CD4-positive, alpha-beta T cell (primary cell): Measurements from ENCODE around the gene SLC5A2. TPM values are rescaled to one million over a fixed set of nuclear protein-coding genes. Genes with fewer than 3 reads are reported as not detected.
"Not testable (repeated sequence)": the region's sequence is repeated elsewhere in the genome, so short reads cannot be mapped to it uniquely, and the experiment has no call there.

Experiments
- ATAC-seq: fragments of 200-7000 bp; cut with Tn5 transposase; one replicate; pipeline ENCODE4 v1.10.0; 2022; ENCODE audit warnings: mild to moderate bottlenecking; ENCODE audit not compliant: poor library complexity
- CTCF ChIA-PET: fragments of 350-600 bp; sonication (Branson Sonifier 250); formaldehyde crosslinking; loops from one replicate; lab custom pipeline; 2021; ENCODE audit warnings: antibody characterized with exemption, inconsistent platforms; lab: Charles Lee
- POLR2A ChIA-PET: fragments of 350-600 bp; sonication (Branson Sonifier 250); formaldehyde crosslinking; loops from one replicate; lab custom pipeline; 2021; ENCODE audit warnings: antibody characterized with exemption, inconsistent platforms; lab: Charles Lee
- DNase-seq, 14 experiments: peaks; one replicate each; pipeline ENCODE4 v3.0.0-alpha.2; 2013 to 2020; ENCODE audit warnings: mixed read lengths in 2 of 14
- H3K27ac ChIP-seq, 2 donors: one replicate each; pipeline versions ENCODE4 v1.5.1 to v1.7.0; 2013; ENCODE audit warnings: low read length in 2 of 2, low read depth in 1 of 2, mild to moderate bottlenecking in 1 of 2
- H3K27me3 ChIP-seq, 2 experiments: 1 replicate in 1 of 2; 2 replicates in 1 of 2; pipeline versions ENCODE4 v1.6.1 to v1.7.0; 2013; ENCODE audit warnings: low read length in 2 of 2, control low read depth in 1 of 2, mild to moderate bottlenecking in 1 of 2, moderate library complexity in 1 of 2; ENCODE audit not compliant: insufficient read depth in 2 of 2, control insufficient read depth in 1 of 2
- H3K36me3 ChIP-seq: one replicate; pipeline ENCODE4 v1.6.1; 2013; ENCODE audit warnings: low read length, control low read depth; ENCODE audit not compliant: insufficient read depth
- H3K4me1 ChIP-seq: one replicate; pipeline ENCODE4 v1.6.1; 2013; ENCODE audit warnings: low read length, control low read depth; ENCODE audit not compliant: insufficient read depth
- H3K4me3 ChIP-seq: one replicate; pipeline ENCODE4 v1.5.1; 2013; ENCODE audit warnings: mild to moderate bottlenecking, low read length, moderate library complexity
- H3K9me3 ChIP-seq, 2 experiments: 1 replicate in 1 of 2; 2 replicates in 1 of 2; pipeline versions ENCODE4 v1.6.1 to v1.7.0; 2013; ENCODE audit warnings: low read length in 2 of 2, mild to moderate bottlenecking in 2 of 2, control low read depth in 1 of 2, moderate library complexity in 1 of 2; ENCODE audit not compliant: control insufficient read depth in 1 of 2, insufficient read depth in 1 of 2
- H3K27ac Mint-ChIP-seq: one replicate; pipeline ENCODE4 v1.8.0; 2020; ENCODE audit warnings: mixed read lengths
- H3K27me3 Mint-ChIP-seq: one replicate; pipeline ENCODE4 v1.8.0; 2021; ENCODE audit warnings: mixed read lengths
- H3K36me3 Mint-ChIP-seq: one replicate; pipeline ENCODE4 v1.8.0; 2021; ENCODE audit warnings: low read depth, mixed read lengths
- H3K4me1 Mint-ChIP-seq: one replicate; pipeline ENCODE4 v1.8.0; 2021; ENCODE audit warnings: low read depth, mixed read lengths
- H3K4me3 Mint-ChIP-seq: one replicate; pipeline ENCODE4 v1.8.0; 2020; ENCODE audit warnings: mild to moderate bottlenecking, mixed read lengths
- H3K9me3 Mint-ChIP-seq: one replicate; pipeline ENCODE4 v1.8.0; 2020; ENCODE audit warnings: mixed read lengths
- CTCF ChIP-seq: fragments of 200-600 bp; IDR thresholded peaks from one replicate; pipeline ENCODE4 v1.8.0; 2022; ENCODE audit warnings: antibody characterized with exemption, mild to moderate bottlenecking
- intact Hi-C, 2 experiments: fragments of 100-400 bp; cut with DNase I in 1 of 2; cut with micrococcal nuclease in 1 of 2; formaldehyde crosslinking; loops; one replicate each; pipeline versions ENCODE4 v1.15.1 to v1.9.0; 2023 to 2025; cut with DNase I, micrococcal nuclease
- total RNA-seq, 174 experiments: library from RNA in 2 of 174; stranded (reverse) in 2 of 174; gene quantifications; one replicate each; pipeline ENCODE4 v1.2.3 and lab custom pipeline; 2021 to 2026

SLC5A2 gene
- total RNA-seq, 2 experiments from 2014 or later: 4.1 to 5.3 TPM

- TF ChIP-seq CTCF: no peak
- no peaks in the 10 kb centered on the region for H3K27me3 ChIP-seq
- Mint-ChIP-seq H3K4me3 (peak overlapping the region; percentile 1), H3K9me3 (no peaks in the 10 kb centered on the region), H3K27ac (no peak overlapping the region), H3K36me3 (no peaks in the 10 kb centered on the region), H3K4me1 (peaks cover 10% of the 10 kb centered on the region), H3K27me3 (no peaks in the 10 kb centered on the region)
- no peaks in the 10 kb centered on the region for H3K9me3 ChIP-seq
- POLR2A ChIA-PET: no interaction called here
- intact Hi-C loops: loop anchor here (5.0 to 10.0 kb wide), 2 partner anchors 236 to 238 kb away; partner anchors contain the start of gene PYCARD (in 2 of the 2)
- peaks cover 14% of the 10 kb centered on the region for H3K4me1 ChIP-seq
- no peak overlapping the region for H3K27ac ChIP-seq
- H3K4me3 ChIP-seq: no peak overlapping the region
- H3K36me3 ChIP-seq: no peaks in the 10 kb centered on the region
- CTCF ChIA-PET: interaction anchor here (0.9 to 1.2 kb wide), 2 partner anchors 15 to 299 kb away, joined by 3 read pairs; no protein-coding TSS in a partner anchor
- DNase-seq (no peak), ATAC-seq (no peak)
Measured at GRCh38 chr16:31440516-31441184, 42.3 kb upstream of the SLC5A2 start.

GRCh38 chr16:31441956-31442355, 41.0 kb upstream of the SLC5A2 start:
- Mint-ChIP-seq H3K4me3 (peak overlapping the region; percentile 87), H3K36me3 (no peaks in the 10 kb centered on the region), H3K27ac (no peak overlapping the region), H3K9me3 (no peaks in the 10 kb centered on the region), H3K4me1 (peaks cover 10% of the 10 kb centered on the region), H3K27me3 (no peaks in the 10 kb centered on the region)
- POLR2A ChIA-PET: interaction anchor here (1.0 to 2.1 kb wide), 3 partner anchors 10 to 432 kb away, joined by 3 to 7 read pairs (median 4); partner anchors contain the start of gene ZNF267
- H3K27me3 ChIP-seq: no peaks in the 10 kb centered on the region
- no peaks in the 10 kb centered on the region for H3K36me3 ChIP-seq
- no peaks in the 10 kb centered on the region for H3K9me3 ChIP-seq
- no peak overlapping the region for H3K27ac ChIP-seq
- ATAC-seq (no peak), DNase-seq (peak in 1 of 14 experiments; percentile 22)
- TF ChIP-seq CTCF: no peak
- H3K4me3 ChIP-seq: no peak overlapping the region
- H3K4me1 ChIP-seq: peaks cover 14% of the 10 kb centered on the region
- intact Hi-C loops: loop anchor here (5.0 to 10.0 kb wide), 2 partner anchors 237 to 240 kb away; partner anchors contain the start of gene PYCARD (in 2 of the 2)
- CTCF ChIA-PET: interaction anchor here (0.8 to 2.3 kb wide), 5 partner anchors 9 to 35 kb away, joined by 3 to 13 read pairs (median 3); no protein-coding TSS in a partner anchor

GRCh38 chr16:31445931-31446330, 37.0 kb upstream of the SLC5A2 start:
- H3K36me3 ChIP-seq, ATAC-seq, H3K9me3 Mint-ChIP-seq, H3K4me3 ChIP-seq, H3K27me3 Mint-ChIP-seq, POLR2A ChIA-PET, H3K27ac Mint-ChIP-seq, H3K9me3 ChIP-seq, H3K36me3 Mint-ChIP-seq, H3K27ac ChIP-seq, CTCF ChIA-PET, DNase-seq, H3K27me3 ChIP-seq: not testable (repeated sequence)
- H3K4me3 Mint-ChIP-seq: peak overlapping the region; percentile 15
- intact Hi-C loops: loop anchor here in 1 of 2 experiments (10.0 kb wide), 1 partner anchor 241 kb away; the partner anchor contains the start of gene PYCARD
- H3K4me1 Mint-ChIP-seq: peaks cover 10% of the 10 kb centered on the region
- H3K4me1 ChIP-seq: peaks cover 16% of the 10 kb centered on the region
